ENCODE data around the gene SIX1. TPM values are rescaled to one million over a fixed set of nuclear protein-coding genes. Genes with fewer than 3 reads are reported as not detected.

The SIX1 gene
- total RNA-seq, 1 donor from 2014 or later: 0.17 TPM

DNA sequence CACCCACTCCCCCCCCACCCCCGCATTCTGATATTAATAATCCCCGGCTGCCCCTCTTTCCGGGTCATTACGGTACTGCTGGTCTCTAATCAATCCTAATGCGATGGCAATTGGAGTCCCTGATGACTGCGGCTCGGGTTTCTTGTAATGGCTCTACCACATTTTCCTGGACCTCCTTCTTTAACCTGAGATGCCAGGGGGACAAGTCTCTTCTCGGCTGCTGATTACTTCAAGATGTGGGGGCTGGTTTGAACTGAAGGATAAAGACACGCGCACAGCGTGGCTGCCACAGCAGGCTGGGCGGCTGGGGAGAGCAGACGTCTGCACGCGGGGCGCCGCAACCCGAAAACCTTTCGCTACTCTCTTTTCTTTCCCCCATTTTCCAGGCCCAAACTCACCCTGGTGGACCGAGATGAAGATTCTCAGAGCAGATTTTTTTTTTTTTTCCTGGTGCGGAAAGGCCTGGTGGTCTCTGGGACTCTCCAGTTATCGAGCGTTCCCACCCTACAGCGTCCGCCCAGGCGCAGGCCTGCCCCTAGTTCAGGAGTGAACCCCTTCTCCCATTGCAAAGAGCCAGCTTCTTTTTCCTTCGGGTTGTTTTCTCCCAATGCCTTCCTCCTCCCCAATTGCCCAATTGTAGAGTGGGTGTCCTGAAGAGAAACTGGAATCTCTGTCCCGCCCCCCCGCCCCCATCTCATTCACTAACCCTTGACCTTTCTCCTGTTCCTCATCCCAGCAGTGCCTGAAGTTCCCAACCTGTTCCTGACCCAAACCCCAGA, 6.0 kb upstream of the SIX1 start:
- DNase-seq: no peak

DNA sequence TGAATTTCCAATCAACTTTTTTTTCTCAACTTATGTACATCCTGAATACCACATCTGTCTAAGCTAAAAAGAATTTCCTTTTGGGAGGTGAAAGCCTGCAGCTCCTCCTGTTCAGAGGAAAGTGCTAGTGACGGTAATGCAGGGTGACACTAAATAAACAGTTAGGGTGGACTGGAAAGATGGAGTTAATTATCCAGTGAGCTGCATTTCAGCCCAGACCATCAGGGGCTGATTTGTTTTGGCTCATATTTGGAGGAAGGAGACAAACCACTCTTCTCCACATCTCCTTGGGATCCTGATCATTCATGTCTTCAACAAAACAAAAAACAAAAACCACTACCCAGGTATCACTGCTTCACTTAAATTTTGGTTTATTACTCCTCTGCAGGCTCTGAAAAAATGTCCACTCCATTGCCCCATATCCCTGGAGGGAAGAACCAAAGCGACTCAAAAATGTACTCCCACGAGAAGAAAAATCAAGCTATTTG, 5.1 kb upstream of the SIX1 start:
- no peak for DNase-seq

GRCh38 chr14:60653701-60654161, 4.5 kb upstream of the SIX1 start:
- no peak for DNase-seq

DNA sequence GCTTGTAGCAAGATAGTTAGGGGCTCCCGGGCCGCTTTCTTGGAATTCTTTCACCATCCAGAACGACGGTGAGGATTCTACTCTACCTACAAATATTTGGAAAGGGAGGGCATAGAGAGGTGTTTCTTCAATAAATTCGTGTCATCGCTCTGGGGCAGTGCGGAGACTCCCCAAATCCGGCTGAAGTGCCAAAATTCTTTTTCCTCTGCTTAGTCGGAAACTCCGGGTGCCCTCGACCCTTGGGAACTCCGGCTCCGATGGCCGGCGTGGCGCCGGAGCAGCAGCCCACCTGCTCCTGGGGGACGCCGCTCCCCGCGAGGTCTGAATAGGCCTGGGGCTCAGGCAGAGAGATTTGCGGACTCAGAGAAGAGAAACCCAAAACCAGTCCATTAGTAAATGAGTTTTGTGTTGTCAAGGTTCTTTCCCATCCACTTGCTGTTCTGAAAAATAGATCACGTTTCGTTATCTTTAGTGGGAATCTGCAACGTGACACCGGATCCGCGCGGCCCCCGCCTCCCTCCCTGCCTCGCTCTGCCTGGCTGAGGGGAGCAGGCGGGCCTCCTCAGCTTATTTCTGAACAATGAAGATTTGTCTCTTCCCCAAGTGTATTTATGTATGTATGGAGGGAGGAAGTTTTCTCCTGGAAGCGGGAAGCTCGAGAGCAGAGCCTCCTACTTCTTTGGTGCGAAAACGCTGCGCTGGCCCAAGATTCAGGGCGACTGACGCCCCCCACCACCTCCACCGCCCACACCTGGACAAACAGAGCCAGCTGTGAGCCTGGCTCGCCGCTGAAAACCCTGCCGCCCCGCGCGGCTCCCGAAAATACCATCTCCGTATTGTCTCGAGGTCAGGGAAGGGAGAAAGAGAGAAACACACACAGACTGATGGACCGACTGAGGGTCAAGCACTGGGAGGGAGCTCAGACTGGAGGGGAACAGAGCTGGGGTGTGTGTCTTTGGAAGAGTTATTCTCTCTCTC, 3.7 kb upstream of the SIX1 start:
- DNase-seq: no peak

DNA sequence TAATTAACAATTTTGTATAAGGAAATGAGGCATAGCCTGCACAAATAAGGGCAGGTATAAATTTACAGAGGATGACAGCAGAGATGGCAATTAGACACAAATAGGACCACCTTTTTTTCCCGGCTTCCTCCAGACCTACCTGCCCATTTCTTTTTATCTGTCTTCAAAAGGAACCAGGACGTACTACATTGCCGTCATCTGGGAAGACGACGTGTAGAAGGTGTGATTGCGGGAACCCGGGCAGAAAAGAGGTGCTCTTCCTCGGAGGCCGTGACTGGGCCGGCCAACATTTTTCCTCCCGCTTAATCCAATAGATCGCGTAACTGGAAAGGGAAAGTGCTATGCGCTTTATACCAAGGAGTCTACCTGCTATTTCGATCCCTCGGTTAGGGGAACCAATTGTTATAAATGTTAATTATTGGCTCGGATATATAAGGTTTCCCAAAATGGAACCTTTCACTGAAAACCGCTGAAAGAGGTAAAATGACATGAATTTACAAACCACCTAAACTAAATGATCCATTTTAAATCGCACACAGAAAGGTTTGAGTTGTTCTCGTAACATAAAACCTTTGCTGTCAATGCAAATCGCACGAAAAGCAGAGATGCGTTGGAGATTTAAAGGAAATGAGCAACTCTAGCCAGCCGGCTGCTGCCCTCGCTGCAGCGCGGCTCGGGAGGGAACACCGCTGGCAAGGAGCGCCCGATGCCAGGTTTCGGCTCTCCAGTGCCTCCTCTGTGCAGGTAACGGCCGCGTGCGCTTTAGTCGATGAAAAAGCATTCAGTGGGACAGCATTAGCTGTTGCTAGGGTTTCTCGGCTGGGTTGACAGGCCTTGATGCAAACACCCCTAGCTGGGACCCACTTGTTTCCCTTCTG, 2.8 kb upstream of the SIX1 start:
- peak; percentile 44 for DNase-seq

GRCh38 chr14:60651086-60651795, 2.0 kb upstream of the SIX1 start:
- DNase-seq: no peak

DNA sequence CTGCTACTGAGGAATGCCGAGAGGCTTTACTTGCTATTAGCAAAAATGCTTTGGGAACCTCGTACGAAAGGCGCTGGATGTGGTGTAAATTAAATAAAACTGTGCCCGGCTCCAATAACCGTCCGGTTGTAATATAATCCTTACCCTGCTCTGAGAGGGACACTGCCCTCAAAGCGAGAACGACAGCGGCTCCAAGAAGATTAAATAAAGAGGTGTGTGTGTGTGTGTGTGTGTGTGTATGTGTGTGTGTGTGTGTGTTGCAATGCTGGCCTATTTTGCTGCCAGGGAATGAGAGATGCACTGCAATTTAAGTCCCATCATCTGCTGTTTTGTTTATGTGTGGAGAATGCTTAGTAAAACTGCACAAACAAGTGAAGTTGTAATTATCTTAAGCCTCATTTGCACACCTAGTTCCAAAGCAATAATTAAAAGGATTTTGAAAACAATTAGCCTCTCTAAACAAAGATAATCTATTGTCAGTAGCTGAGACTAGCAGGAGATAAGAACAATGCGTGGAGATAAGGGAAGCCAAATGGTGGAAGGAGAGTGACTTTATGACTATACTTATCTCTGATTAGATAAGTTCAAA, 1.2 kb upstream of the SIX1 start:
- DNase-seq: no peak

- DNase-seq: no peak
Measured at GRCh38 chr14:60649875-60650372, 647 bp upstream of the SIX1 start.

GRCh38 chr14:60648249-60648933, 886 bp downstream of the SIX1 start:
- peak; percentile 48 for DNase-seq

DNA sequence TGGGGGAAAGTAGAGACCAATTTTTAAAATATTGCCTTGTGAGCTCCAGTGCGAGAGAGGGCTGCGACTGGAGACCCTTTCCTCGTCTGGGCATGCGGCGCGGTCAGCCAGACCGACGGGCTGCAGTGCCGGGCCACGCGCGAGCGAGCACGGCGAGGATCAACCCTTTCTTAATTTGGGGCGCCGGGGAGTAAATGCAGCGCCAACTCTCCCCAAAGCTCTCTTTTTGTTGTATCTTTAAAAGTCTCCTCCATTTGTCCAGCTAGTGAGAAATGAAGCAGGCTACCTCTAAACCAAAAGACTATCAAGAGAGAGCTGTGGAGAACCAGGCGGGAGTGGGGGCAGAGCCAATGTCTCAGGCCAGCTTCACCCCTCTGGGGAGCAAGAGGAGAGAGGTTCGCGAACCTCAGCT, 1.4 kb downstream of the SIX1 start:
- no peak for DNase-seq

DNA sequence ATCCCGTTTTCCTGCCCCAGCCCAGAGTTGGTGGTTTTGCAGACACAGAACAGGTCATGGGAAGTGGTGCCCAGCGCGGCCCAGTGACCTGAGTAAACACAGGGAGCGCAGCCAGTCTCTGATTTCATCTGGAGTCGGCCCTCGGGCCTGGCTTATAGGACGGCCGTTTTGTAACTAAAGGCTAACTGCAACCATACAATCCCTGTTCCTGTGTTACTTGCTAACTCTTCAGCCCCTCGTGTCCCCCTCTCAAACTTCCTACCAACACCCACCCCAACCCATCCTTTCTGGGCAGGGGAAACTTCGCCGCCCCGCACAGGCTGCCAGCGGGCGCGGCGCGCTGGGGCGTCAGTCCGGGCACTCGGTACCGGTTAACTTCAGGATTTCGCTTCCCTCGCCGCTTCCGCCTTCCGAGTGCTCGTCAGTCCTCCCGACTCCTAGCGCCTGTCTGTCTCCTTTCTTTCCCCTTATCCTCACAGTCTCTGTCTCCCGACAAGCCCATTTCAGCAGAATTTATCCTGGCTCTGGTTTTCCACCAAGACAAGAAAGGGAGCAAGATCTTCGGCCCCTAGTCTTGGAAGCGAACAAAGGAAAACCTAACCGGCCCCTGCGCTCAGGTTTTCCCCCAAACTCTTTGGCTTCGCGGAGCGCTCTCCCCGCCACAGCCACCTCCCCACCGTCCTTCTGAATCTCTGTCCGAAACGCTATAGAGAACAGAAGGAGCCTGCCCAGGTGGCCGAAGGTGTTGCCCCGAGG, 2.0 kb downstream of the SIX1 start:
- peak; percentile 57 for DNase-seq

GRCh38 chr14:60646226-60646818, 3.0 kb downstream of the SIX1 start:
- no peak for DNase-seq

DNA sequence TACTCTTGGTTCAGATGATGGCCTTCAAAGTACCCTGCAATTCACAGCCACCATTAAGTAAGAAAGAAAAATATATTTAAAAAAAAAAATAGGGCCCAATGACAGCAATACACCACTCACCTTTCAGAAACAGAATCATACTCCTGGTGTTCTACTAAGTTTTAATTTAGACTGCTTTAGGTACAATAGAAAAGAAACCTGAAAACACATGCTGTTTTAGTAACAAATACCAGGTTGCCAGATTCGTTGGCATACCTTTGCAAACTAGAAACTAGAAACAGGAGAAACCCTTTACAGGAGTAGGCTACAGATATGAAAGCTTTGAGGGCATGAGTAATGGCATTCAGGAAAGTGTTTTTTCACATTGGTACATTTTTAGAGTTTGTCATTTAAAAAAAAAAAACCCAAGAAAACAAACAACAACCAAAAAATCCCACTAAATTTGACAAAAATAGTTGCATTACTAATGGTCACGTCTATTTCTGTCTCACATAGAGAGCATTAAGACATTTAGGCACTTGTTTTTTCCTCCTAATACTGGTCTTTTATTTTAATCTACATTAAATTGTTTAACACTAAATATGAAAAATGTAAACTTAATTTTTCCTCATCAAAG, 4.0 kb downstream of the SIX1 start:
- no peak for DNase-seq

DNA sequence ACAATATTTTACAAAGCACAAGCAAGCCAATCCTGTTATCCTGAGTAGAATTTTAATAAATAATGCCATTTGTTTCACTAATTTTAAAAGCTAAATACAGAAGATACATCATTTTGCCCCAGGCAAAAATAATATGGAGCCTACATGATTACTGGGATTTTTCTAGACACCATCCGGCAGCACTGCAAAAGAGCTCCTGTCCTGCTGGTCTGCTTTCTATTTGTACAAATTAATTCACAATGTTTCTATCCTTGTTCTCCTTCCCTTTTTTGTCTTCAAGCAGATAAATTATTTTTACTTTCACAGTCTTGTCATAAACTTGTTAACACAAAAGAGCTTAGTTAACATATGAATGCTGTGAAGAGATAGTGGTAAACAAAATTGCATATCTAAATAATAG, 4.6 kb downstream of the SIX1 start:
- DNase-seq: no peak

GRCh38 chr14:60643463-60644314, 5.6 kb downstream of the SIX1 start:
- DNase-seq: no peak

GRCh38 chr14:60643141-60643462, 6.2 kb downstream of the SIX1 start:
- no peak for DNase-seq

- no peak for DNase-seq
Measured at GRCh38 chr14:60642270-60643140, 6.8 kb downstream of the SIX1 start.

All from dermis blood vessel endothelial cell (primary cell).